ENCODE data around the gene CLDN16. TPM values are rescaled to one million over a fixed set of nuclear protein-coding genes. Genes with fewer than 3 reads are reported as not detected.

CLDN16 gene
- total and polyA plus RNA-seq, 9 of the 15 experiments (the other 6 are each of a cell fraction or from before 2014, with no cell fraction given) = 0.04 to 0.11 (median 0.04) TPM; not detected in 6

- H3K4me3 ChIP-seq = no peak overlapping the region
- CTCF ChIA-PET (ENCODE audit: low intra/inter-chr PET ratio) = interaction anchor here (0.7 kb wide), 1 partner anchor 1963 kb away, joined by 4 read pairs; no protein-coding TSS in a partner anchor
- no TSS peak for BruUV-seq (replicated peaks)
- no peaks in the 10 kb centered on the region for H3K27me3 ChIP-seq (ENCODE audit: control insufficient read depth in 2 of 2, insufficient read depth in 2 of 2, low read length in 2 of 2)
- POLR2A ChIA-PET = no interaction called here
- no peaks in the 10 kb centered on the region for H3K4me1 ChIP-seq (replicated peaks in 1 of 2; ENCODE audit: control insufficient read depth in 2 of 2, insufficient read depth in 2 of 2, low read length in 2 of 2)
- FAIRE-seq (no peak), ATAC-seq (no peak), DNase-seq (ENCODE audit: extremely low read depth in 1 of 4, low spot score in 3 of 4) (no peak)
- WGBS (ENCODE audit: insufficient coverage, low coverage, missing lambda C conversion rate) = 0% methylated on average over 2 of the region's 2 CpGs
- H3K36me3 ChIP-seq (ENCODE audit: control insufficient read depth, insufficient read depth, low read length) = no peaks in the 10 kb centered on the region
- H3K27ac ChIP-seq (ENCODE audit: extremely low read depth, low read depth, low read length) = no peak overlapping the region
- H4K20me1 ChIP-seq (replicated peaks; ENCODE audit: control insufficient read depth, insufficient read depth, low read length) = no peaks in the 10 kb centered on the region
- no peak overlapping the region for H2AFZ ChIP-seq (ENCODE audit: low read depth, low read length)
- H3K9me3 ChIP-seq (replicated peaks; ENCODE audit: control insufficient read depth, insufficient read depth, low read depth, low read length) = no peaks in the 10 kb centered on the region
- no peak overlapping the region for H3K9ac ChIP-seq (ENCODE audit: insufficient read depth in 1 of 2, low read depth in 2 of 2, low read length in 2 of 2)
- in situ Hi-C loops (cut with MboI) (no loop called here), intact Hi-C loops (cut with micrococcal nuclease) (no loop called here)
- H3K79me2 ChIP-seq (ENCODE audit: control insufficient read depth, insufficient read depth, low read length) = no peaks in the 10 kb centered on the region
- no peaks in the 10 kb centered on the region for H3K9me1 ChIP-seq (ENCODE audit: control insufficient read depth, insufficient read depth, low read length)
- no peak overlapping the region for H3K4me2 ChIP-seq (ENCODE audit: insufficient read depth, low read length)
- TF ChIP-seq RNF2 (IDR thresholded peaks at IDR 0.05) (no peak), PHF20 (IDR thresholded peaks at IDR 0.05; ENCODE audit: partially characterized antibody) (no peak), PRMT5 (CRISPR knock-in tag; IDR thresholded peaks at IDR 0.05) (no peak), RBM14 (IDR thresholded peaks at IDR 0.05; ENCODE audit: borderline replicate concordance, insufficient read depth, low read depth, low read length) (no peak), ZNF717 (CRISPR knock-in tag; IDR thresholded peaks at IDR 0.05) (no peak), ZBTB2 (IDR thresholded peaks at IDR 0.05) (no peak), TRIM24 (IDR thresholded peaks at IDR 0.05) (no peak), ZBTB12 (CRISPR knock-in tag; IDR thresholded peaks at IDR 0.05) (no peak), SMAD1 (IDR thresholded peaks at IDR 0.05; ENCODE audit: low read depth, low read length, partially characterized antibody) (no peak), CHD2 (IDR thresholded peaks at IDR 0.05; ENCODE audit: low read depth, low read length) (no peak), ZNF174 (CRISPR knock-in tag; IDR thresholded peaks at IDR 0.05) (no peak), ZNF589 (CRISPR knock-in tag; IDR thresholded peaks at IDR 0.05; ENCODE audit: low read depth) (no peak), HNRNPUL1 (IDR thresholded peaks at IDR 0.05; ENCODE audit: low read length) (no peak), GTF3C2 (IDR thresholded peaks at IDR 0.05; ENCODE audit: borderline replicate concordance, extremely low read depth, insufficient read length) (no peak), KAT7 (CRISPR knock-in tag; IDR thresholded peaks at IDR 0.05; ENCODE audit: borderline replicate concordance) (no peak), NONO (IDR thresholded peaks at IDR 0.05; ENCODE audit: low read depth in 2 of 2, low read length in 1 of 2) (no peak), ZBTB43 (CRISPR knock-in tag; IDR thresholded peaks at IDR 0.05) (no peak), IRF2 (CRISPR knock-in tag; IDR thresholded peaks at IDR 0.05) (no peak)
Measured at GRCh38 chr3:190346541-190346940, 41.4 kb upstream of the CLDN16 start.
